ENCODE data around the gene MARCHF11.

Gene MARCHF11

GRCh38 chr5:16051246-16051755, 128.3 kb downstream of the MARCHF11 start:
- no peak for DNase-seq (ENCODE audit: low spot score)

- DNase-seq (ENCODE audit: low spot score) = no peak
These were observed 129.2 kb downstream of the MARCHF11 start for GRCh38 chr5:16050414-16050813.

- no peak for DNase-seq (ENCODE audit: low spot score)
These were observed 129.8 kb downstream of the MARCHF11 start for GRCh38 chr5:16049761-16050160.

- no peak for DNase-seq (ENCODE audit: low spot score)
These were observed 131.5 kb downstream of the MARCHF11 start for GRCh38 chr5:16048132-16048531.

- DNase-seq (ENCODE audit: low spot score) = no peak
These were observed 136.1 kb downstream of the MARCHF11 start for GRCh38 chr5:16043349-16043965.

GRCh38 chr5:16037121-16037845, 142.3 kb downstream of the MARCHF11 start:
- no peak for DNase-seq (ENCODE audit: low spot score)

GRCh38 chr5:16034319-16035001, 145.1 kb downstream of the MARCHF11 start:
- no peak for DNase-seq (ENCODE audit: low spot score)

GRCh38 chr5:16033187-16033925, 146.2 kb downstream of the MARCHF11 start:
- no peak for DNase-seq (ENCODE audit: low spot score)

GRCh38 chr5:16028708-16029107, 150.9 kb downstream of the MARCHF11 start:
- DNase-seq (ENCODE audit: low spot score) = no peak

GRCh38 chr5:16025681-16026080, 153.9 kb downstream of the MARCHF11 start:
- no peak for DNase-seq (ENCODE audit: low spot score)

GRCh38 chr5:16018970-16019369, 160.6 kb downstream of the MARCHF11 start:
- DNase-seq (ENCODE audit: low spot score) = no peak

- no peak for DNase-seq (ENCODE audit: low spot score)
These were observed 161.9 kb downstream of the MARCHF11 start for GRCh38 chr5:16017720-16018119.
